Measurements from ENCODE around the gene FLG2.

FLG2 gene

DNA sequence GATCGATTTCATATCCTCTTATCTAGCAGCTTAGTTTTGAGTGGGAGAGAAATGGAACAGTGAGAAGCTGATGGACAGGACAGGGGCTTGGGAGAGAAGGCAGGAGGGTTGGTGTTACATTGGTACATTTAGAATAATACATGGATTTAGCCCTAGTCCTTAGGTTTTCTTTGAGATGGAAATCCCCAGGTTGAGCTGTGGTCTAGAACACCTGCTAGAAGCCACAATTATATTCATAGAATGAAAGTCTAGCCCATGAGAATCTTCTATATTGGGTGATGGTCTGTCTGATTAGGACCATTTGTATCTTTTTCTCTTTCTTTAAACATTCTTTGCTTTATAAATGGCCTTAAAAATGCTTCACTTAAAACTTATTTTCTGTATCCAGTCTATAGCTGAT is 34.3 kb upstream of the FLG2 start:
- Histone ChIP-seq H2BK5ac (ENCODE audit: low read depth, low read length, poor library complexity) (no peak overlapping the region), H3K4me2 (ENCODE audit: low read length) (no peak overlapping the region), H3K9me3 (ENCODE audit: insufficient read depth, low read depth, low read length) (peaks cover 12% of the 10 kb centered on the region), H3K4me1 (ENCODE audit: control insufficient read depth in 1 of 2, insufficient read depth in 2 of 2, low read length in 2 of 2) (no peaks in the 10 kb centered on the region), H4K8ac (ENCODE audit: low read depth, low read length) (no peak overlapping the region), H2BK120ac (ENCODE audit: insufficient read depth, low read length, poor library complexity) (no peak overlapping the region), H3K36me3 (ENCODE audit: control insufficient read depth in 1 of 2, insufficient read depth in 2 of 2, low read length in 2 of 2) (no peaks in the 10 kb centered on the region), H4K12ac (ENCODE audit: low read depth, low read length) (no peak overlapping the region), H3K27me3 (ENCODE audit: insufficient read depth, low read length) (no peaks in the 10 kb centered on the region), H4K91ac (ENCODE audit: low read depth, low read length) (no peak overlapping the region), H3K79me1 (ENCODE audit: low read length) (no peaks in the 10 kb centered on the region), H3K14ac (ENCODE audit: low read length) (no peak overlapping the region), H3K23ac (ENCODE audit: low read length) (no peak overlapping the region), H2AFZ (ENCODE audit: insufficient read depth, low read length, poor library complexity) (no peak overlapping the region), H3K18ac (ENCODE audit: low read length) (no peak overlapping the region), H3K27ac (ENCODE audit: low read depth, low read length) (no peak overlapping the region), H2AK5ac (ENCODE audit: low read length) (no peak overlapping the region), H3K79me2 (ENCODE audit: control insufficient read depth, insufficient read depth, low read length, poor library complexity) (no peaks in the 10 kb centered on the region), H3K4ac (ENCODE audit: low read depth, low read length) (no peak overlapping the region), H2BK12ac (ENCODE audit: low read length) (no peak overlapping the region), H3K9ac (ENCODE audit: low read length) (no peak overlapping the region), H3K4me3 (ENCODE audit: low read depth, low read length) (no peak overlapping the region)
- DNase-seq: no peak
- no CpG with 5 or more reads among the region's 1 CpG for WGBS (ENCODE audit: extremely low coverage, insufficient coverage, insufficient read length)

DNA sequence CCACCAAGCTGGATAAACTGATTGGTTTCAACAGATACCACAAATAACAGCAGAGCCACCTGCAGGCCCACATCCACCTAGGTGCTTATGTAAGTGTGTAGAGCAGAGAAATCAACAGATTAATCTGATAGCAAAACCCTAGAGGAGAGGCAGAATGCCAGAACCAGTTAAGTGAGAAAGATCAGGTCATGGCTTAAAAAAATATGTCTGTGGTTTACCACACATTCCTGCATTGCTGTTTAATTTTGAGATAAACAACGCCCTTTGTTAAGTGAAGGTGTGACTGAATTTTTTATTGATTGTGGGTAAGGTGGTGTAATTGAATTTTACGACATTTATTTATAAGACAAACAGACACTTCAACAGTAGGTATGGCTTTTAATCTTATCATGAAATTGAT is 33.1 kb upstream of the FLG2 start:
- H3K4me3 ChIP-seq (ENCODE audit: low read depth, low read length): no peak overlapping the region
- DNase-seq: peak; percentile 92 to 97
- H2AFZ ChIP-seq (ENCODE audit: insufficient read depth, low read length, poor library complexity): no peak overlapping the region
- H3K18ac ChIP-seq (ENCODE audit: low read length): no peak overlapping the region
- H3K4ac ChIP-seq (ENCODE audit: low read depth, low read length): no peak overlapping the region
- H3K4me1 ChIP-seq (ENCODE audit: control insufficient read depth in 1 of 2, insufficient read depth in 2 of 2, low read length in 2 of 2): no peaks in the 10 kb centered on the region
- peaks cover 7% of the 10 kb centered on the region for H3K9me3 ChIP-seq (ENCODE audit: insufficient read depth, low read depth, low read length)
- H2AK5ac ChIP-seq (ENCODE audit: low read length): no peak overlapping the region
- no peak overlapping the region for H4K12ac ChIP-seq (ENCODE audit: low read depth, low read length)
- H2BK5ac ChIP-seq (ENCODE audit: low read depth, low read length, poor library complexity): no peak overlapping the region
- H4K91ac ChIP-seq (ENCODE audit: low read depth, low read length): no peak overlapping the region
- no peak overlapping the region for H3K23ac ChIP-seq (ENCODE audit: low read length)
- H2BK120ac ChIP-seq (ENCODE audit: insufficient read depth, low read length, poor library complexity): no peak overlapping the region
- H3K36me3 ChIP-seq (ENCODE audit: control insufficient read depth in 1 of 2, insufficient read depth in 2 of 2, low read length in 2 of 2): no peaks in the 10 kb centered on the region
- no peak overlapping the region for H3K4me2 ChIP-seq (ENCODE audit: low read length)
- no peak overlapping the region for H3K9ac ChIP-seq (ENCODE audit: low read length)
- WGBS (ENCODE audit: extremely low coverage, insufficient coverage, insufficient read length): no CpG with 5 or more reads among the region's 2 CpGs
- H3K14ac ChIP-seq (ENCODE audit: low read length): no peak overlapping the region
- no peaks in the 10 kb centered on the region for H3K79me1 ChIP-seq (ENCODE audit: low read length)
- H4K8ac ChIP-seq (ENCODE audit: low read depth, low read length): no peak overlapping the region
- no peaks in the 10 kb centered on the region for H3K27me3 ChIP-seq (ENCODE audit: insufficient read depth, low read length)
- no peaks in the 10 kb centered on the region for H3K79me2 ChIP-seq (ENCODE audit: control insufficient read depth, insufficient read depth, low read length, poor library complexity)
- H3K27ac ChIP-seq (ENCODE audit: low read depth, low read length): no peak overlapping the region
- H2BK12ac ChIP-seq (ENCODE audit: low read length): no peak overlapping the region

- no peak overlapping the region for H3K14ac ChIP-seq (ENCODE audit: low read length)
- no peak overlapping the region for H3K27ac ChIP-seq (ENCODE audit: low read depth, low read length)
- H4K91ac ChIP-seq (ENCODE audit: low read depth, low read length): no peak overlapping the region
- no peaks in the 10 kb centered on the region for H3K79me1 ChIP-seq (ENCODE audit: low read length)
- H3K4ac ChIP-seq (ENCODE audit: low read depth, low read length): no peak overlapping the region
- H3K4me2 ChIP-seq (ENCODE audit: low read length): no peak overlapping the region
- H3K36me3 ChIP-seq (ENCODE audit: control insufficient read depth in 1 of 2, insufficient read depth in 2 of 2, low read length in 2 of 2): no peaks in the 10 kb centered on the region
- DNase-seq: no peak
- no CpG with 5 or more reads among the region's 4 CpGs for WGBS (ENCODE audit: extremely low coverage, insufficient coverage, insufficient read length)
- no peaks in the 10 kb centered on the region for H3K79me2 ChIP-seq (ENCODE audit: control insufficient read depth, insufficient read depth, low read length, poor library complexity)
- no peak overlapping the region for H3K4me3 ChIP-seq (ENCODE audit: low read depth, low read length)
- H3K27me3 ChIP-seq (ENCODE audit: insufficient read depth, low read length): no peaks in the 10 kb centered on the region
- no peak overlapping the region for H4K8ac ChIP-seq (ENCODE audit: low read depth, low read length)
- H2AFZ ChIP-seq (ENCODE audit: insufficient read depth, low read length, poor library complexity): no peak overlapping the region
- no peak overlapping the region for H2BK120ac ChIP-seq (ENCODE audit: insufficient read depth, low read length, poor library complexity)
- H2AK5ac ChIP-seq (ENCODE audit: low read length): no peak overlapping the region
- no peak overlapping the region for H3K18ac ChIP-seq (ENCODE audit: low read length)
- no peak overlapping the region for H3K23ac ChIP-seq (ENCODE audit: low read length)
- peaks cover 5% of the 10 kb centered on the region for H3K9me3 ChIP-seq (ENCODE audit: insufficient read depth, low read depth, low read length)
- no peak overlapping the region for H2BK12ac ChIP-seq (ENCODE audit: low read length)
- no peak overlapping the region for H3K9ac ChIP-seq (ENCODE audit: low read length)
- H4K12ac ChIP-seq (ENCODE audit: low read depth, low read length): no peak overlapping the region
- H2BK5ac ChIP-seq (ENCODE audit: low read depth, low read length, poor library complexity): no peak overlapping the region
- no peaks in the 10 kb centered on the region for H3K4me1 ChIP-seq (ENCODE audit: control insufficient read depth in 1 of 2, insufficient read depth in 2 of 2, low read length in 2 of 2)
Observed at GRCh38 chr1:152388889-152389288, 29.1 kb upstream of the FLG2 start.

DNA sequence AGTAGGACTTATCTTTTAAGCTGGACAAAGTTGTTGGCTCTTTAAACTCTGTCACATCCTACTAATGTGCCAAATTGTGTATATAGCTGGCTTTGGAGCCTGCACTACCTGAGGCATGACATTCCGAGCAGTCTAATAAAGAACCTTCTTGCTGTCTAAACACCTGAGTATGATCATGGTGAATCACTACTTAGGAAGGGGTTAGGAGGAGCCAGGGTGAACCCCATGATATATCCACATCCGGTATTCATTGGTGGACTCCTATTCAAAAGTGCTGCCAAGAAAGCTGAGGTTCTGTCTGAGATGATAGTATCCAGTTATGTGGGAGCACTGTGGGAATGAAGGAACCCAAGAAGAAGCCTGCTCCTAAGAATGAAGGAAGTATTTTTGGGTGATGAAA is 27.1 kb upstream of the FLG2 start:
- no peaks in the 10 kb centered on the region for H3K79me2 ChIP-seq (ENCODE audit: control insufficient read depth, insufficient read depth, low read length, poor library complexity)
- no peak overlapping the region for H3K9ac ChIP-seq (ENCODE audit: low read length)
- no peak overlapping the region for H2BK120ac ChIP-seq (ENCODE audit: insufficient read depth, low read length, poor library complexity)
- no peak overlapping the region for H2BK5ac ChIP-seq (ENCODE audit: low read depth, low read length, poor library complexity)
- no peak overlapping the region for H3K4ac ChIP-seq (ENCODE audit: low read depth, low read length)
- no peak overlapping the region for H2AFZ ChIP-seq (ENCODE audit: insufficient read depth, low read length, poor library complexity)
- H3K27me3 ChIP-seq (ENCODE audit: insufficient read depth, low read length): no peaks in the 10 kb centered on the region
- H3K79me1 ChIP-seq (ENCODE audit: low read length): no peaks in the 10 kb centered on the region
- no peaks in the 10 kb centered on the region for H3K36me3 ChIP-seq (ENCODE audit: control insufficient read depth in 1 of 2, insufficient read depth in 2 of 2, low read length in 2 of 2)
- no peak overlapping the region for H3K27ac ChIP-seq (ENCODE audit: low read depth, low read length)
- H3K9me3 ChIP-seq (ENCODE audit: insufficient read depth, low read depth, low read length): peaks cover 5% of the 10 kb centered on the region
- H3K23ac ChIP-seq (ENCODE audit: low read length): peak overlapping the region; percentile 15
- no peak overlapping the region for H2BK12ac ChIP-seq (ENCODE audit: low read length)
- WGBS (ENCODE audit: extremely low coverage, insufficient coverage, insufficient read length): no CpG with 5 or more reads among the region's 2 CpGs
- H3K4me3 ChIP-seq (ENCODE audit: low read depth, low read length): no peak overlapping the region
- no peaks in the 10 kb centered on the region for H3K4me1 ChIP-seq (ENCODE audit: control insufficient read depth in 1 of 2, insufficient read depth in 2 of 2, low read length in 2 of 2)
- no peak overlapping the region for H4K12ac ChIP-seq (ENCODE audit: low read depth, low read length)
- no peak overlapping the region for H4K8ac ChIP-seq (ENCODE audit: low read depth, low read length)
- H3K4me2 ChIP-seq (ENCODE audit: low read length): no peak overlapping the region
- H3K18ac ChIP-seq (ENCODE audit: low read length): no peak overlapping the region
- H4K91ac ChIP-seq (ENCODE audit: low read depth, low read length): no peak overlapping the region
- no peak overlapping the region for H3K14ac ChIP-seq (ENCODE audit: low read length)
- peak in 1 of 2 donors; percentile 7 for DNase-seq
- no peak overlapping the region for H2AK5ac ChIP-seq (ENCODE audit: low read length)

All from trophoblast cell (in vitro differentiated cells and primary cell).